Stimulated activated CD4-positive, alpha-beta T cell treated with anti-CD3 and anti-CD28 coated beads, Interleukin-4, amount 100 ng/mL, for 24 hours (primary cell): Measurements from ENCODE around the gene CEP170B.
A peak's percentile ranks its signal among the peaks of the same experiment; 100 is the strongest.
"Not testable (repeated sequence)": the region's sequence is repeated elsewhere in the genome, so short reads cannot be mapped to it uniquely, and the experiment has no call there.

ENCODE experiments used
- DNase-seq: peaks from one replicate; pipeline ENCODE4 v3.0.0-alpha.2; 2020

CEP170B gene

GRCh38 chr14:104844306-104845032, 20.6 kb upstream of the CEP170B start:
- DNase-seq = no peak

GRCh38 chr14:104845033-104845666, 19.9 kb upstream of the CEP170B start:
- no peak for DNase-seq

GRCh38 chr14:104845834-104846441, 19.1 kb upstream of the CEP170B start:
- DNase-seq = no peak

GRCh38 chr14:104852280-104852663, 12.8 kb upstream of the CEP170B start:
- no peak for DNase-seq

GRCh38 chr14:104855532-104856090, 9.5 kb upstream of the CEP170B start:
- no peak for DNase-seq

- no peak for DNase-seq
Measured at GRCh38 chr14:104856157-104856868, 8.8 kb upstream of the CEP170B start.

- no peak for DNase-seq
Measured at GRCh38 chr14:104856869-104857860, 7.9 kb upstream of the CEP170B start.

GRCh38 chr14:104857931-104858330, 7.1 kb upstream of the CEP170B start:
- not testable (repeated sequence) for DNase-seq

- no peak for DNase-seq
Measured at GRCh38 chr14:104858811-104859426, 6.1 kb upstream of the CEP170B start.

GRCh38 chr14:104859900-104860299, 5.2 kb upstream of the CEP170B start:
- no peak for DNase-seq

- no peak for DNase-seq
Measured at GRCh38 chr14:104860414-104860813, 4.7 kb upstream of the CEP170B start.

- no peak for DNase-seq
Measured at GRCh38 chr14:104863131-104863862, 1.8 kb upstream of the CEP170B start.

GRCh38 chr14:104863923-104864266, 1.2 kb upstream of the CEP170B start:
- DNase-seq = no peak

- DNase-seq = no peak
Measured at GRCh38 chr14:104864267-104865080, 594 bp upstream of the CEP170B start.

GRCh38 chr14:104865631-104866441, 768 bp downstream of the CEP170B start:
- DNase-seq = peak; percentile 38

GRCh38 chr14:104866451-104867370, 1.6 kb downstream of the CEP170B start:
- DNase-seq = no peak

GRCh38 chr14:104867371-104868059, 2.4 kb downstream of the CEP170B start:
- DNase-seq = no peak
